Karpas-422 (cell line): ENCODE measurements around the gene GPN2. TPM values are rescaled to one million over a fixed set of nuclear protein-coding genes. Genes with fewer than 3 reads are reported as not detected.
"Not testable (repeated sequence)": the region's sequence is repeated elsewhere in the genome, so short reads cannot be mapped to it uniquely, and the experiment has no call there.

Experiments used
- DNase-seq: peaks from one replicate; pipeline ENCODE4 v3.0.0-alpha.2; 2015
- H2AFZ ChIP-seq: fragments of 200-600 bp; sonication (generic); 2 replicates; pipeline ENCODE4 v1.6.1; 2014; ENCODE audit warnings: antibody characterized with exemption, low read length, mixed read lengths
- H3K27ac ChIP-seq: fragments of 200-600 bp; sonication (generic); 2 replicates; pipeline ENCODE4 v1.5.1; 2014; ENCODE audit warnings: mild to moderate bottlenecking, low read length, moderate library complexity
- H3K27me3 ChIP-seq: fragments of 200-600 bp; sonication (generic); 2 replicates; pipeline ENCODE4 v1.6.1; 2014; ENCODE audit warnings: low read length, mixed read lengths
- H3K36me3 ChIP-seq: fragments of 200-600 bp; sonication (generic); 2 replicates; pipeline ENCODE4 v1.6.1; 2014; ENCODE audit warnings: low read length, mixed read lengths; ENCODE audit not compliant: insufficient read depth
- H3K4me1 ChIP-seq: fragments of 200-600 bp; sonication (generic); 2 replicates; pipeline ENCODE4 v1.6.1; 2014; ENCODE audit warnings: mild to moderate bottlenecking, low read length, mixed read lengths
- H3K4me2 ChIP-seq: fragments of 200-600 bp; sonication (generic); 2 replicates; pipeline ENCODE4 v1.6.1; 2014; ENCODE audit warnings: low read length, low read depth, mild to moderate bottlenecking; ENCODE audit not compliant: poor library complexity, severe bottlenecking
- H3K4me3 ChIP-seq: fragments of 200-600 bp; sonication (generic); 2 replicates; pipeline ENCODE4 v1.5.1; 2014; ENCODE audit warnings: mild to moderate bottlenecking, antibody characterized with exemption, low read length, mixed read lengths
- H3K79me2 ChIP-seq: fragments of 200-600 bp; sonication (generic); 2 replicates; pipeline ENCODE4 v1.6.1; 2014; ENCODE audit warnings: mild to moderate bottlenecking, low read length, mixed read lengths
- H3K9ac ChIP-seq: fragments of 200-600 bp; sonication (generic); 2 replicates; pipeline ENCODE4 v1.6.0; 2014; ENCODE audit warnings: low read length
- H3K9me2 ChIP-seq: fragments of 200-600 bp; sonication (generic), shearing (Covaris generic); replicated peaks from 2 replicates; pipeline ENCODE4 v1.6.0; 2014; ENCODE audit warnings: mild to moderate bottlenecking, low read length, moderate library complexity; ENCODE audit not compliant: insufficient read depth
- H3K9me3 ChIP-seq: fragments of 300-700, 200-600 bp; sonication (generic); 2 replicates; pipeline ENCODE4 v1.6.1; 2014; ENCODE audit warnings: low read length, mixed read lengths
- H4K20me1 ChIP-seq: fragments of 200-600 bp; sonication (generic); 2 replicates; pipeline ENCODE4 v1.6.1; 2014; ENCODE audit warnings: mild to moderate bottlenecking, antibody characterized with exemption, low read length, low read depth; ENCODE audit not compliant: insufficient read depth
- total RNA-seq: library from RNA; depleted of rRNA; stranded (reverse); fragments of >200 nt; shearing (Covaris generic); gene quantifications from 2 replicates; pipeline ENCODE4 v1.2.3, GENCODE V29; 2014; ENCODE audit warnings: low replicate concordance

Gene GPN2
- total RNA-seq, 1 experiment from 2014 or later, result 33.3 TPM

DNA sequence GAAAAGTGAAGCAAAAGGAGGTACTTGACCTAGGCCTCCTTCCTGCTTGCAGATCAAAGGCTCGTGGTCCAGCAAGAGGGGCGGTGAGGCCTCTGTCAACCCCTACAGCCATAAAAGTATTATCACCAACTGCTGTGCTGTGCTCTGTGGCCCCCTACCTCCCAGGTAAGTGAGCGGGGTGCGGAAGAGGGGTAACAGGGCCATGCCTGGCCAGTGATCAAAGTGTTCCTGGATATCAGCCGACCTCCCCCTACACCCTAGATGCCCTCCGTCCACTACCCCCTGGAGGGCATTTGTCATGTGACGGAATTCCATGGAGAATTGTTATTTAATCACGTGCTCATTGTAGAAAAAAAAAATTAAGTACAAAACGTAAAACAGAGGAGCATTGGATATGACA, 37.4 kb downstream of the GPN2 start:
- H4K20me1 ChIP-seq, result no peaks in the 10 kb centered on the region
- no peaks in the 10 kb centered on the region for H3K27me3 ChIP-seq
- no peaks in the 10 kb centered on the region for H3K79me2 ChIP-seq
- H3K27ac ChIP-seq, result no peak overlapping the region
- no peak overlapping the region for H3K9ac ChIP-seq
- H3K4me1 ChIP-seq, result no peaks in the 10 kb centered on the region
- H2AFZ ChIP-seq, result no peak overlapping the region
- no peak overlapping the region for H3K4me3 ChIP-seq
- no peak overlapping the region for H3K4me2 ChIP-seq
- no peaks in the 10 kb centered on the region for H3K9me2 ChIP-seq
- no peak for DNase-seq
- H3K36me3 ChIP-seq, result peaks cover 6% of the 10 kb centered on the region; the same call in 1 of the 2 replicates
- H3K9me3 ChIP-seq, result no peaks in the 10 kb centered on the region

DNA sequence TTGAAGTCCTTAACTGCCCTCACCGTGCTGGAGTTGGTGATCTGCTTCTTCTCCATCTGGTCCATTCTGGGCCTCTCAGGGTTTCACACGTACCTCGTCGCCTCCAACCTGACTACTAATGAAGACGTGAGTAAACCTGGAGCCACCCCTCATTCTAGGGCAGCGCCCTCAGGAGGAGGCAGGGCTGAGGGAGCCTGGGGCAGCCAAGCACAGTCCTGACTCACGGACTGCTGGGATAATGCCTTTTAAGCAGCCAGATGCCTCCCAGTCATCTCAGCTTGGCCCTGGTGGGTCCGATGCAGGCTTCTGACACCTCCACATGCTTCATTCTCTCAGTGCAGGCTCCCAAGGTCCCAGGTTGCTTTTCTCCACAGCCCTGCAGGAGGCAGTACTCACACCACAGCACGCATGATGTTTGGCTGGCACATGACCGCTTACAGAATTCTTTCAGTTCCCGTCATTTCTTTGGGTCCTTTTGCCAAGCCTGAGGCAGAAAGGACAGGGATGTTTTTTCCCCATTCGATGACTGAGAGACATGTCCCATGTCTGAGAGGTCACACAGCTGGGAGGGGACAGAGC, 38.9 kb downstream of the GPN2 start:
- Histone ChIP-seq H3K79me2 (no peaks in the 10 kb centered on the region), H4K20me1 (no peaks in the 10 kb centered on the region), H3K9me3 (no peaks in the 10 kb centered on the region), H2AFZ (no peak overlapping the region), H3K4me2 (no peak overlapping the region), H3K9me2 (no peaks in the 10 kb centered on the region), H3K27ac (no peak overlapping the region), H3K27me3 (no peaks in the 10 kb centered on the region), H3K36me3 (peaks cover 6% of the 10 kb centered on the region; the same call in 1 of the 2 replicates), H3K9ac (no peak overlapping the region), H3K4me3 (no peak overlapping the region), H3K4me1 (no peaks in the 10 kb centered on the region)
- DNase-seq, result peak; percentile 47

DNA sequence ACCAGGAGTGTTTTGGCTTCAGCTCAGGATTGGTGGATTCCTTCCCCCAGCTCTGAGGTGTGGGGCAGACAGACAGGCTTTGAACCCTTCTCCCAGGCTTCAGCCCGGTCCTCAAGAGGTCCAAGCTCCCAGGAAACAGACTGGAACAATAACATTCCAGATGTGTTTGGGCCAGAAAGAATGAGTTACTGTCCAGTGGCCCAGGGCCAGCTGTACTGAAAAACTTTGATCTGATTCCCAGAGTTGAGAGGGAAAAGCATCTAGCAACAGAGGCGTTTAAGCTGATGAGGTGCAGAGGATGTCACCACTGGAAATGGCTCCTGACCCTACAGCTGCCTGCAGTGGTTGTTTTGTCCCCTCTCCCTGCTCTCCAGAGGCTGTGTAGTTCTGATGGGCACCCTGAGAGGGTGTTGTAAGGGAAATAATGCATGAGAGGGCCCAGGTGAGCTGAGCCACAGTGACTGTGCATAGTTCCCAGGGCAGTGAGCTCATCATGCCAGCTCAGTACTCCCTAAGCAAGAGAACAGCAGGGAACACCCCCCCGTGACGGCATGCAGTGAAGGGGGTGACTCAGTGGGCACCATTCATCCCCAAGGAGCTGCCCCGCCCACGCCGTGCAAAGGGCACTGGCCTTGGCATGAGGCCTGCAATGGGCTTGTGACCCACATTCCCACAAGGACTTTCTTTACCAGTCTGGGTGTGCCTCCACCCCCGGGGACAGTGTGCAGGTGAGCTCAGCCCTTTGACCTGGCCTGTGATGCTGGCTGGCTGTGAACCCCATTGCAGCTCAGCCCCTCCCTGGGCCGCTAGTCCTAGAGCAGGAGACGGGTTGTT, 40.9 kb downstream of the GPN2 start:
- H3K9me2 ChIP-seq, result no peaks in the 10 kb centered on the region
- H3K4me3 ChIP-seq, result no peak overlapping the region
- peaks cover 6% of the 10 kb centered on the region; the same call in 1 of the 2 replicates for H3K36me3 ChIP-seq
- H3K27me3 ChIP-seq, result no peaks in the 10 kb centered on the region
- no peak overlapping the region for H3K9ac ChIP-seq
- H2AFZ ChIP-seq, result no peak overlapping the region
- H3K27ac ChIP-seq, result no peak overlapping the region
- no peak for DNase-seq
- peaks cover 8% of the 10 kb centered on the region for H3K79me2 ChIP-seq
- H3K4me1 ChIP-seq, result no peaks in the 10 kb centered on the region
- no peaks in the 10 kb centered on the region for H4K20me1 ChIP-seq
- H3K9me3 ChIP-seq, result no peaks in the 10 kb centered on the region
- no peak overlapping the region for H3K4me2 ChIP-seq

DNA sequence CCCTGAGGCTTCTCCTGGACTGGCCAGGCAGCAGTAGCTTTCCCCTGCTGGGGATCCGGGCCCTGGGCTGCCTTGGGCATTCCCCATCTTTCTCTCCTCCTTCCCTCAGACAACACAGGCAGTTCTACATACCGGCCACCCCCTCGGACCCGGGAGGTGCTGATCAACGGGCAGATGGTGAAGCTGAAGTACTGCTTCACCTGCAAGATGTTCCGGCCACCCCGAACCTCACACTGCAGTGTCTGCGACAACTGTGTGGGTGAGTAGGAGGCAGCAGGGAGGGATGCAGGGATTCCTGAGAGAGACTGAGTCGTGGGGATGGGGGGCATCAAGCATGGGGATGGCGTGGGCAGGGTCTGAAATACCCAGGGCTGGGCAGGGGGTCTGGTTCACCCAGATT, 41.6 kb downstream of the GPN2 start:
- Histone ChIP-seq H3K9ac (no peak overlapping the region), H3K9me3 (no peaks in the 10 kb centered on the region), H2AFZ (no peak overlapping the region), H3K4me1 (no peaks in the 10 kb centered on the region), H3K4me3 (no peak overlapping the region), H4K20me1 (no peaks in the 10 kb centered on the region), H3K27me3 (no peaks in the 10 kb centered on the region), H3K79me2 (peaks cover 8% of the 10 kb centered on the region), H3K27ac (no peak overlapping the region), H3K36me3 (peaks cover 6% of the 10 kb centered on the region; the same call in 1 of the 2 replicates), H3K4me2 (no peak overlapping the region), H3K9me2 (no peaks in the 10 kb centered on the region)
- DNase-seq, result no peak

DNA sequence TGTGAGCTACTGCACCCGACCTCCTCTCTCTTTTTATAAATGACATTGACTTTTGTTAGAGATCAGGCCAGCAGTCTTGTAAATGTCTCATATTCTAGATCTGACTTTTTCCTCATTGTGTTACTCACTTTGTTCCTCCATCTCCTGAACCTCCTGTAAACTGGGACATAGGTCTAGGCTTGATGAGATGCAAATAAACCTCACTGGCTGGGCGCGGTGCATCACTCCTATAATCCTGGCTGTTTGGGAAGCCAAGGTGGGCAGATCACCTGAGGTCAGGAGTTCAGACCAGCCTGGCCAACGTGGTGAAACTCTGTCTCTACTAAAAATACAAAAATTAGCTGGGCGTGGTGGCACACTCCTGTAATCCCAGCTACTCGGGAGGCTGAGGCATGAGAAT, 42.3 kb downstream of the GPN2 start:
- H3K79me2 ChIP-seq, H3K9ac ChIP-seq, H3K9me3 ChIP-seq, H3K4me1 ChIP-seq, H4K20me1 ChIP-seq, H3K9me2 ChIP-seq, H3K4me2 ChIP-seq, H3K27me3 ChIP-seq, DNase-seq, H3K27ac ChIP-seq, H2AFZ ChIP-seq, H3K36me3 ChIP-seq, H3K4me3 ChIP-seq: not testable (repeated sequence)

DNA sequence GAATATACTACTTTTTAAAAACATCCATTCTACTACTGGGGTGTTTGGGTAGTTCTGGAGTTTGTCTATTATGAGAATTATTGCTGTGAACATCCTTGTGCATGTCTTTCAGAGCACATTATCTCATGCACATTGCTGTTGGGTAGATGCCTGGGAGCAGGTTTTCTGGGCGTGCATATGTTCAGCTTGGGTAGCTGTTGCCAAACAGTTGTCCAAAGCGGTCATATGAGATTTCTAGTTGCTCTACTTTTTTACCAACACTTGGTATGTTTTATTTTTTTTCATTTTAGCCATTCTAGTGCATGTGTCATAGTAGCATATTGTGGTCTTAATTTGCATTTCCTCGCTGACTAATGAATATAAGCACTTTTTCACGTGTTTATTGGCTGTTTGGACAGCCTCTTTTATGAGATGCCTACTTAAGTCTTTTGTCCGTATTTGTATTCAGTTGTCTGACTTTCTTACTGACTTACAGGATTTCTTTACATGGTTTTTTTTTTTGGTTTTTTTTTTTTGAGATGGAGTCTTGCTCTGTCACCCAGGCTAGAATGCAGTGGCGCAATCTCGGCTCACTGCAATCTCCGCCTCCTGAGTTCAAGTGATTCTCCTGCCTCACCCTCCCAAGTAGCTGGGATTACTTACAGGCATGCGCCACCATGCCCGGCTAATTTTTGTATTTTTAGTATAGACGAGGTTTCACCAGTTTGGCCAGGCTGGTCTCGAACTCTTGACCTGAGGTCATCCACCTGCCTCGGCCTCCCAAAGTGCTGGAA, 45.5 kb downstream of the GPN2 start:
- Histone ChIP-seq H3K9ac (no peak overlapping the region), H3K9me3 (no peaks in the 10 kb centered on the region), H3K9me2 (no peaks in the 10 kb centered on the region), H2AFZ (no peak overlapping the region), H3K4me1 (no peaks in the 10 kb centered on the region), H3K4me2 (no peak overlapping the region), H3K27ac (no peak overlapping the region), H3K27me3 (no peaks in the 10 kb centered on the region), H4K20me1 (no peaks in the 10 kb centered on the region), H3K4me3 (no peak overlapping the region), H3K79me2 (peaks cover 10% of the 10 kb centered on the region), H3K36me3 (peaks cover 13% of the 10 kb centered on the region; the same call in 1 of the 2 replicates)
- no peak for DNase-seq

DNA sequence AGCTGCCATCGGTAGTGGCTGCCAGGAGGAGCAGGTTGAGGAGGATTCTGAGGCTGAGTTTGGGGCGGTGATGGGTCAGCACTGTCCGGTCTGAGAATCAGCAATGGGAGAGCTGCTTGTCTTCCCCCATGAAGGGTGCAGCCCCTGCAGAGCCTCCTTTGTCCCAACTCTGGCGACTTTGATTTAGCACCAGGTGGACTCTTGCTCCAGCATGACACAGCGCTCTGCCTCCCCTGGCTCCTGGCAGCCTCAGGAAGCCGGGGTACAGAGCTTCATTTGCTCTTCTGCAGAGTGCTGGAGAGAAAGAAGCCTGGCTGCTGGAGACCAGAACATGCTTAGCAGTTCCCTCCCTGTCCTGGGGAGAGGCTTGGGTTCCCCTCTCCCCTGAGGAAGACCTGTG, 50.3 kb downstream of the GPN2 start:
- DNase-seq, result no peak
- Histone ChIP-seq H3K27me3 (no peaks in the 10 kb centered on the region), H3K9me3 (no peaks in the 10 kb centered on the region), H3K9me2 (no peaks in the 10 kb centered on the region), H4K20me1 (no peaks in the 10 kb centered on the region), H3K9ac (no peak overlapping the region), H3K4me1 (no peaks in the 10 kb centered on the region), H2AFZ (no peak overlapping the region), H3K36me3 (peaks cover 32% of the 10 kb centered on the region; the same call in 1 of the 2 replicates), H3K79me2 (peaks cover 10% of the 10 kb centered on the region; the same call in 1 of the 2 replicates), H3K27ac (no peak overlapping the region), H3K4me2 (no peak overlapping the region), H3K4me3 (no peak overlapping the region)

DNA sequence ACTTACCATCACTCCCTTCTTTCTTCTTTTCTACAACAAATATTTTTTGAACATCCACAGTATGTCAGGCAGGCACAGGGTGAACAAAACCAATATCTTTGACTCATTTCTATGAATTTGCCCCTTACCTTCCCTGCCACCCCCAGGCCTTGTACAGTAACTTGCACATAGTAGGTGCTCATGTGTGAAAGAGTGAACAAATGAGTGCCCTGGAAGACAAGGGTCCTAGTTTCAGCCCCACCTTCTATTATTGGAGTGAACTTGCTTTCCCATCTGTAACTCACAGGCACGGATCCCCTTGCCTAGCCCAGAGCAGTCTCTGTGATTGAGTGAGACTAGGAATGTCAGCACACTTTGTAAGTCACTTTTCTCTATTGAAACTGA, 50.8 kb downstream of the GPN2 start:
- Histone ChIP-seq H3K4me3 (no peak overlapping the region), H2AFZ (no peak overlapping the region), H4K20me1 (no peaks in the 10 kb centered on the region), H3K9me2 (no peaks in the 10 kb centered on the region), H3K27me3 (no peaks in the 10 kb centered on the region), H3K4me2 (no peak overlapping the region), H3K9ac (no peak overlapping the region), H3K79me2 (peaks cover 7% of the 10 kb centered on the region; the same call in 1 of the 2 replicates), H3K36me3 (peaks cover 34% of the 10 kb centered on the region; the same call in 1 of the 2 replicates), H3K4me1 (no peaks in the 10 kb centered on the region), H3K27ac (no peak overlapping the region), H3K9me3 (no peaks in the 10 kb centered on the region)
- no peak for DNase-seq
